CD14-positive monocyte (primary cell): ENCODE results near the gene FGGY. TPM values are rescaled to one million over a fixed set of nuclear protein-coding genes. Genes with fewer than 3 reads are reported as not detected.
"Not testable (repeated sequence)": the region's sequence is repeated elsewhere in the genome, so short reads cannot be mapped to it uniquely, and the experiment has no call there.

ENCODE experiments used
- DNase-seq, 3 donors: peaks; one replicate each; pipeline ENCODE4 v3.0.0-alpha.2; 2011 to 2022
- H2AFZ ChIP-seq: 2 replicates; pipeline ENCODE4 v1.6.0; 2012; ENCODE audit warnings: mild to moderate bottlenecking, low read depth, low read length, inconsistent platforms; ENCODE audit not compliant: insufficient read depth, poor library complexity, severe bottlenecking
- H3K27ac ChIP-seq, 2 donors: 1 replicate in 1 of 2; 2 replicates in 1 of 2; pipeline ENCODE4 v1.5.1; 2012 to 2013; ENCODE audit warnings: low read length in 2 of 2, control low read depth in 1 of 2, inconsistent platforms in 1 of 2, low read depth in 1 of 2, mild to moderate bottlenecking in 1 of 2
- H3K27me3 ChIP-seq, 2 donors: one replicate each; pipeline versions ENCODE4 v1.6.0 to v1.6.1; 2011 to 2013; ENCODE audit warnings: low read length in 2 of 2; ENCODE audit not compliant: control insufficient read depth in 2 of 2, insufficient read depth in 2 of 2
- H3K36me3 ChIP-seq, 2 donors: replicated peaks in 1 of 2; 1 replicate in 1 of 2; 2 replicates in 1 of 2; pipeline versions ENCODE4 v1.5.1 to v1.6.1; 2012 to 2013; ENCODE audit warnings: low read length in 2 of 2, control low read depth in 1 of 2, inconsistent platforms in 1 of 2, mild to moderate bottlenecking in 1 of 2; ENCODE audit not compliant: insufficient read depth in 2 of 2, control insufficient read depth in 1 of 2
- H3K4me1 ChIP-seq, 2 donors: 1 replicate in 1 of 2; 2 replicates in 1 of 2; pipeline versions ENCODE4 v1.5.1 to v1.6.1; 2012 to 2013; ENCODE audit warnings: low read length in 2 of 2, control low read depth in 1 of 2, inconsistent platforms in 1 of 2, mild to moderate bottlenecking in 1 of 2, moderate library complexity in 1 of 2; ENCODE audit not compliant: insufficient read depth in 2 of 2, control insufficient read depth in 1 of 2
- H3K4me2 ChIP-seq: replicated peaks from 2 replicates; pipeline ENCODE3; 2012; ENCODE audit warnings: low read length, moderate library complexity, mild to moderate bottlenecking; ENCODE audit not compliant: poor library complexity, severe bottlenecking; ENCODE audit errors: extremely low read depth
- H3K4me3 ChIP-seq, 3 experiments: fragments of 200-600 bp in 1 of 3; sonication (generic) in 1 of 3; replicated peaks in 1 of 3; 1 replicate in 2 of 3; 2 replicates in 1 of 3; pipeline ENCODE4 v1.5.1; 2011 to 2013; ENCODE audit warnings: low read length in 3 of 3, mild to moderate bottlenecking in 3 of 3, control low read depth in 2 of 3, low read depth in 2 of 3, inconsistent platforms in 1 of 3, moderate library complexity in 1 of 3
- H3K79me2 ChIP-seq: 2 replicates; pipeline ENCODE4 v1.6.0; 2012; ENCODE audit warnings: mild to moderate bottlenecking, control low read depth, inconsistent platforms, low read length, moderate library complexity; ENCODE audit not compliant: insufficient read depth
- H3K9ac ChIP-seq: 2 replicates; pipeline ENCODE4 v1.6.0; 2017; ENCODE audit warnings: low read length, mild to moderate bottlenecking; ENCODE audit not compliant: insufficient read depth, poor library complexity, severe bottlenecking
- H3K9me3 ChIP-seq, 2 donors: replicated peaks in 1 of 2; 1 replicate in 1 of 2; 2 replicates in 1 of 2; pipeline versions ENCODE4 v1.5.1 to v1.6.1; 2012 to 2013; ENCODE audit warnings: low read length in 2 of 2, control low read depth in 1 of 2; ENCODE audit not compliant: control insufficient read depth in 1 of 2, insufficient read depth in 1 of 2
- H4K20me1 ChIP-seq: 2 replicates; pipeline ENCODE4 v1.6.0; 2012; ENCODE audit warnings: mild to moderate bottlenecking, low read length, control low read depth, moderate library complexity; ENCODE audit not compliant: insufficient read depth
- H3K27ac Mint-ChIP-seq, 7 donors: one replicate each; pipeline ENCODE4 v1.8.0; 2020; ENCODE audit warnings: mild to moderate bottlenecking in 7 of 7, mixed read lengths in 7 of 7, moderate library complexity in 6 of 7, inconsistent platforms in 2 of 7
- H3K27me3 Mint-ChIP-seq, 3 donors: one replicate each; pipeline ENCODE4 v1.8.0; 2021 to 2022; ENCODE audit warnings: low read depth in 3 of 3, mild to moderate bottlenecking in 3 of 3, mixed read lengths in 3 of 3, moderate library complexity in 3 of 3, inconsistent platforms in 1 of 3
- H3K36me3 Mint-ChIP-seq, 2 donors: one replicate each; pipeline ENCODE4 v1.8.0; 2020; ENCODE audit warnings: mixed read lengths in 2 of 2, inconsistent platforms in 1 of 2, mild to moderate bottlenecking in 1 of 2
- H3K4me1 Mint-ChIP-seq: one replicate; pipeline ENCODE4 v1.8.0; 2020; ENCODE audit warnings: mild to moderate bottlenecking, mixed read lengths
- H3K4me3 Mint-ChIP-seq, 2 donors: one replicate each; pipeline ENCODE4 v1.8.0; 2020; ENCODE audit warnings: mild to moderate bottlenecking in 2 of 2, mixed read lengths in 2 of 2, moderate library complexity in 1 of 2
- H3K9me3 Mint-ChIP-seq, 7 donors: one replicate each; pipeline ENCODE4 v1.8.0; 2020 to 2022; ENCODE audit warnings: mixed read lengths in 7 of 7, mild to moderate bottlenecking in 6 of 7, moderate library complexity in 6 of 7, inconsistent platforms in 2 of 7
- WGBS: methylation state at CpG from one replicate; pipeline ENCODE4 v1.1.5; 2013; ENCODE audit warnings: missing lambda C conversion rate; ENCODE audit not compliant: insufficient coverage; 5-methylcytosine and 5-hydroxymethylcytosine counted together
- intact Hi-C, 2 donors: fragments of 100-400 bp; cut with micrococcal nuclease; formaldehyde crosslinking; loops; one replicate each; pipeline versions ENCODE4 v1.15.0 to v1.15.1; 2023
- polyA plus RNA-seq, 3 donors: library from polyadenylated mRNA; depleted of rRNA in 1 of 3; unstranded in 2 of 3; stranded (reverse) in 1 of 3; fragments of 300-500 nt in 2 of 3; fragments of >200 nt in 1 of 3; fragmentation: Illumina TruSeq in 2 of 3; gene quantifications; 1 replicate in 2 of 3; 2 replicates in 1 of 3; pipeline ENCODE4 v1.2.3, GENCODE V29; 2012 to 2021
- TF ChIP-seq, protein P1 (sequence below): fragments of 200-600 bp; IDR thresholded peaks from one replicate; pipeline ENCODE4 v1.8.0; 2022; ENCODE audit warnings: antibody characterized with exemption, mild to moderate bottlenecking

The FGGY gene
- polyA plus RNA-seq, 3 donors: 2.3 to 4.3 (median 2.9) TPM

- peaks cover 0 to 4% (median 2%) of the 10 kb centered on the region in 3 donors for H3K27me3 Mint-ChIP-seq
- no peaks in the 10 kb centered on the region for H3K27me3 ChIP-seq
- H3K4me1 Mint-ChIP-seq: no peaks in the 10 kb centered on the region
- WGBS: 60% methylated on average over 1 of the region's 1 CpG
- no peak overlapping the region for H3K27ac ChIP-seq
- no peaks in the 10 kb centered on the region for H4K20me1 ChIP-seq
- H3K9ac ChIP-seq: no peak overlapping the region
- no peaks in the 10 kb centered on the region for H3K4me1 ChIP-seq
- peaks cover 0 to 4% of the 10 kb centered on the region in 2 donors for H3K36me3 Mint-ChIP-seq
- no peak overlapping the region for H3K4me2 ChIP-seq
- intact Hi-C loops: no loop called here
- H3K9me3 Mint-ChIP-seq: peaks cover 5 to 27% (median 24%) of the 10 kb centered on the region in 7 donors
- H2AFZ ChIP-seq: no peak overlapping the region
- no peak for DNase-seq
- H3K27ac Mint-ChIP-seq: no peak overlapping the region
- peaks cover 0 to 2% of the 10 kb centered on the region in 2 donors for H3K9me3 ChIP-seq
- H3K79me2 ChIP-seq: no peaks in the 10 kb centered on the region
- H3K4me3 ChIP-seq: no peak overlapping the region
- H3K36me3 ChIP-seq: no peaks in the 10 kb centered on the region
- TF ChIP-seq, protein P1, sequence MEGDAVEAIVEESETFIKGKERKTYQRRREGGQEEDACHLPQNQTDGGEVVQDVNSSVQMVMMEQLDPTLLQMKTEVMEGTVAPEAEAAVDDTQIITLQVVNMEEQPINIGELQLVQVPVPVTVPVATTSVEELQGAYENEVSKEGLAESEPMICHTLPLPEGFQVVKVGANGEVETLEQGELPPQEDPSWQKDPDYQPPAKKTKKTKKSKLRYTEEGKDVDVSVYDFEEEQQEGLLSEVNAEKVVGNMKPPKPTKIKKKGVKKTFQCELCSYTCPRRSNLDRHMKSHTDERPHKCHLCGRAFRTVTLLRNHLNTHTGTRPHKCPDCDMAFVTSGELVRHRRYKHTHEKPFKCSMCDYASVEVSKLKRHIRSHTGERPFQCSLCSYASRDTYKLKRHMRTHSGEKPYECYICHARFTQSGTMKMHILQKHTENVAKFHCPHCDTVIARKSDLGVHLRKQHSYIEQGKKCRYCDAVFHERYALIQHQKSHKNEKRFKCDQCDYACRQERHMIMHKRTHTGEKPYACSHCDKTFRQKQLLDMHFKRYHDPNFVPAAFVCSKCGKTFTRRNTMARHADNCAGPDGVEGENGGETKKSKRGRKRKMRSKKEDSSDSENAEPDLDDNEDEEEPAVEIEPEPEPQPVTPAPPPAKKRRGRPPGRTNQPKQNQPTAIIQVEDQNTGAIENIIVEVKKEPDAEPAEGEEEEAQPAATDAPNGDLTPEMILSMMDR: no peak
- no peak overlapping the region for H3K4me3 Mint-ChIP-seq
Observed at GRCh38 chr1:59248758-59249157, 48.1 kb upstream of the FGGY start.

- TF ChIP-seq, protein P1: no peak
- H3K4me3 Mint-ChIP-seq: no peak overlapping the region
- intact Hi-C loops: no loop called here
- Histone ChIP-seq H4K20me1 (no peaks in the 10 kb centered on the region), H3K4me1 (no peaks in the 10 kb centered on the region), H3K36me3 (no peaks in the 10 kb centered on the region), H3K9ac (no peak overlapping the region), H3K4me2 (no peak overlapping the region), H3K9me3 (peaks cover 0 to 2% of the 10 kb centered on the region in 2 donors), H2AFZ (no peak overlapping the region), H3K27me3 (no peaks in the 10 kb centered on the region), H3K79me2 (no peaks in the 10 kb centered on the region), H3K27ac (no peak overlapping the region), H3K4me3 (no peak overlapping the region)
- H3K4me1 Mint-ChIP-seq: no peaks in the 10 kb centered on the region
- no peak overlapping the region for H3K27ac Mint-ChIP-seq
- peaks cover 0 to 4% (median 2%) of the 10 kb centered on the region in 3 donors for H3K27me3 Mint-ChIP-seq
- 100% methylated on average over 2 of the region's 4 CpGs for WGBS
- H3K36me3 Mint-ChIP-seq: peaks cover 0 to 4% of the 10 kb centered on the region in 2 donors
- H3K9me3 Mint-ChIP-seq: peaks cover 5 to 26% (median 24%) of the 10 kb centered on the region in 7 donors
- no peak for DNase-seq
Observed at GRCh38 chr1:59249396-59250137, 47.3 kb upstream of the FGGY start.

DNA sequence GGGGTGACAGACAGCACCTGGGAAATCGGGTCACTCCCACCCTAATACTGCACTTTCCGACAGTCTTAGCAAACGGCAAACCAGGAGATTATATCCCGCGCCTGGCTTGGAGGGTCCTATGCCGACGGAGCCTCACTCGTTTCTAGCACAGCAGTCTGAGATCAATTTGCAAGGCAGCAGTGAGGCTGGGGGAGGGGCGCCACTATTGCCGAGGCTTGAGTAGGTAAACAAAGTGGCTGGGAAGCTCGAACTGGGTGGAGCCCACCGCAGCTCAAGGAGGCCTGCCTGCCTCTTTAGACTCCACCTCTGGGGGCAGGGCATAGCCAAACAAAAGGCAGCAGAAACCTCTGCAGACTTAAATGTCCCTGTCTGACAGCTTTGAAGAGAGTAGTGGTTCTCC lies 45.8 kb upstream of the FGGY start:
- H3K27ac Mint-ChIP-seq, H3K27ac ChIP-seq, H3K9ac ChIP-seq, H4K20me1 ChIP-seq, H3K9me3 ChIP-seq, intact Hi-C loops, H3K4me1 Mint-ChIP-seq, H3K4me1 ChIP-seq, H3K4me3 Mint-ChIP-seq, H3K79me2 ChIP-seq, H2AFZ ChIP-seq, H3K4me2 ChIP-seq, DNase-seq, H3K27me3 Mint-ChIP-seq, H3K36me3 Mint-ChIP-seq, H3K27me3 ChIP-seq, H3K4me3 ChIP-seq, H3K36me3 ChIP-seq: not testable (repeated sequence)
- peaks cover 5 to 24% (median 20%) of the 10 kb centered on the region in 7 donors for H3K9me3 Mint-ChIP-seq
- WGBS: 100% methylated on average over 5 of the region's 12 CpGs
